HS-27A (cell line): ENCODE measurements around the gene IER3.
"Not testable (repeated sequence)": the region's sequence is repeated elsewhere in the genome, so short reads cannot be mapped to it uniquely, and the experiment has no call there.

Experiments used
- DNase-seq: peaks from one replicate; pipeline ENCODE4 v3.0.0-alpha.2; 2012; ENCODE audit warnings: low read depth, missing footprints

IER3 gene

DNA sequence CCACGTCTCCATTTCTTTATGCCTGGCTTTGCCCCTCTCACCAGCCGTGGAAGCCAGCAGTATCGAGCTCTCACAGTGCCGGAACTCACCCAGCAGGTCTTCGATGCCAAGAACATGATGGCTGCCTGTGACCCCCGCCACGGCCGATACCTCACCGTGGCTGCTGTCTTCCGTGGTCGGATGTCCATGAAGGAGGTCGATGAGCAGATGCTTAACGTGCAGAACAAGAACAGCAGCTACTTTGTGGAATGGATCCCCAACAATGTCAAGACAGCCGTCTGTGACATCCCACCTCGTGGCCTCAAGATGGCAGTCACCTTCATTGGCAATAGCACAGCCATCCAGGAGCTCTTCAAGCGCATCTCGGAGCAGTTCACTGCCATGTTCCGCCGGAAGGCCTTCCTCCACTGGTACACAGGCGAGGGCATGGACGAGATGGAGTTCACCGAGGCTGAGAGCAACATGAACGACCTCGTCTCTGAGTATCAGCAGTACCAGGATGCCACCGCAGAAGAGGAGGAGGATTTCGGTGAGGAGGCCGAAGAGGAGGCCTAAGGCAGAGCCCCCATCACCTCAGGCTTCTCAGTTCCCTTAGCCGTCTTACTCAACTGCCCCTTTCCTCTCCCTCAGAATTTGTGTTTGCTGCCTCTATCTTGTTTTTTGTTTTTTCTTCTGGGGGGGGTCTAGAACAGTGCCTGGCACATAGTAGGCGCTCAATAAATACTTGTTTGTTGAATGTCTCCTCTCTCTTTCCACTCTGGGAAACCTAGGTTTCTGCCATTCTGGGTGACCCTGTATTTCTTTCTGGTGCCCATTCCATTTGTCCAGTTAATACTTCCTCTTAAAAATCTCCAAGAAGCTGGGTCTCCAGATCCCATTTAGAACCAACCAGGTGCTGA is 20.3 kb downstream of the IER3 start:
- DNase-seq: not testable (repeated sequence)

DNA sequence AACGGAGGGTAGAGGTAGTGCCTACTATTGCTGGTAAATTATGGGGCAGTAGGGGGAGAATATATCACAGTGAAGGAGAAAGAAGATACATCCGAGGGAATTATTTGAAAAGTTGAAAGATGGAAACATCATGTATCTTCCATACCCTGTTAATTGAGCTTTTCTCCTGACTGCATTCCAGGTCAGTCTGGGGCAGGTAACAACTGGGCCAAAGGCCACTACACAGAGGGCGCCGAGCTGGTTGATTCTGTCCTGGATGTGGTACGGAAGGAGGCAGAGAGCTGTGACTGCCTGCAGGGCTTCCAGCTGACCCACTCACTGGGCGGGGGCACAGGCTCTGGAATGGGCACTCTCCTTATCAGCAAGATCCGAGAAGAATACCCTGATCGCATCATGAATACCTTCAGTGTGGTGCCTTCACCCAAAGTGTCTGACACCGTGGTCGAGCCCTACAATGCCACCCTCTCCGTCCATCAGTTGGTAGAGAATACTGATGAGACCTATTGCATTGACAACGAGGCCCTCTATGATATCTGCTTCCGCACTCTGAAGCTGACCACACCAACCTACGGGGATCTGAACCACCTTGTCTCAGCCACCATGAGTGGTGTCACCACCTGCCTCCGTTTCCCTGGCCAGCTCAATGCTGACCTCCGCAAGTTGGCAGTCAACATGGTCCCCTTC is 21.0 kb downstream of the IER3 start:
- not testable (repeated sequence) for DNase-seq

DNA sequence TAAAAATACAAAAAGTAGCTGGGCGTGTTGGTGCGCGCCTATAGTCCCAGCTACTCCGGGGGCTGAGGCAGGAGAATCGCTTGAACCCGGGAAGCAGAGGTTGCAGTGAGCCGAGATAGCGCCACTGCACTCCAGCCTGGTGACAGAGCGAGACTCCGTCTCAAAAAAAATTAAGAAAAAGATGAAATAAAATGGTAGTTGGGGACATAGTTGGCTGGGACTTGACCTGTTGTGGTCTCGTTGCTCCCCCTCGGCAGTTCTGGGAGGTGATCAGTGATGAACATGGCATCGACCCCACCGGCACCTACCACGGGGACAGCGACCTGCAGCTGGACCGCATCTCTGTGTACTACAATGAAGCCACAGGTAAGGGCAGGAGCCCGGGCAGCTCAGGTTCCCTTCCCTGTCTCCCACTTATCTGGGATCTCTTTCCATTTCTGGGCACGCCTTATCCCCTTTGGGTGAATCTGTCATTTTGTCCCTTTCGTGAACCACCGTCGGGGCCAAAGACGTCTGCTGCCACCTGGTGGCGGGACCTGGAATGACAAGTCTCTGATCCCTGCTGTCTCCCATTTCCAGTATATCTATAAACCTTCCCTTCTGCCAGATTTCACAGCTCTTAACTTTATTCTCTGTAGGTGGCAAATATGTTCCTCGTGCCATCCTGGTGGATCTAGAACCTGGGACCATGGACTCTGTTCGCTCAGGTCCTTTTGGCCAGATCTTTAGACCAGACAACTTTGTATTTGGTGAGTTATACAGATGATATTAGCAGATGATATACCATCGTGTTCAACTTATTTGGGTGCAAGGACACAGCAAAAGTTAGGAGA is 21.9 kb downstream of the IER3 start:
- no peak for DNase-seq

- not testable (repeated sequence) for DNase-seq
These were observed 22.4 kb downstream of the IER3 start for GRCh38 chr6:30722025-30722279.

DNA sequence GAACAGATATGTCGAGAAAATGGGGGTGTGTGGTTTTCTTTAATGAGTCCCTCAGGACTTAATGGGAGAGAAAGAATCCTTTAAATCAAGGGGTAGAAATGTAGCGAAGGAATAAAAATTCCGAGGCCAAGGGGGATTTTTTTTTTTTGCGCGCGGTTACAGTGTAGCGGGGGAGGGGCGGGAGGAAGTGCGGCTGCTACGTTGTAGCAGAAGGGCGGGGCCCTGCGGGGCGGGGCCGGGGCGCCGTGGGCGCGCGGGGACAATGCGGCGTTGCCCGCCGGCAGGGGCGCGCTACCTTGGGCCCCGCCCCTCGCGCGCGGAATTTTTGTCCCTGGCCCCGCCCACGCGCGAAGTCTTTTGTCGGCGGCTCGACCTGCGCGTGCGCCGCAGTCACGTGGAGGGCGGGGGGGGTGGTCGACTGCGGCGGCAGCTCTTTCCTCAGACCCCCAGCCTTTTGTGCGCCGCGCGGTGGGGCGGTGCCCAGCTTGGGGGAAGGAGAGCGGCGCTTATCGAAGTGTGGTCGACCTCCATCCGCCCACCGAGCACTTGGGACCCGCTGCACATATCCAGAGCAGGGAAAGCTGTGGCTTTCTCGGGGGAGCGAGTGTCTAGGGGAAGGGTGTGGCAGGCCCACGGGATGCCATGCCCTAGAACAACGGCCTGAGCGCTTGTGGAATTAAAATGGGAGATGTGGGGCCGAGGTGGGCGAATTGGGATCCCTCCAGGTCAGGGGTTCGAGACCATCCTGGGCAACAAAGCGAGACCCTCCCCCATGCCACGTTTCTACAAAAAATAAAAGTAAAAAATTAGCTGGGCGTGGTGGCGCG is 22.9 kb downstream of the IER3 start:
- DNase-seq: peak; percentile 84

- DNase-seq: no peak
These were observed 23.6 kb downstream of the IER3 start for GRCh38 chr6:30720738-30721197.

DNA sequence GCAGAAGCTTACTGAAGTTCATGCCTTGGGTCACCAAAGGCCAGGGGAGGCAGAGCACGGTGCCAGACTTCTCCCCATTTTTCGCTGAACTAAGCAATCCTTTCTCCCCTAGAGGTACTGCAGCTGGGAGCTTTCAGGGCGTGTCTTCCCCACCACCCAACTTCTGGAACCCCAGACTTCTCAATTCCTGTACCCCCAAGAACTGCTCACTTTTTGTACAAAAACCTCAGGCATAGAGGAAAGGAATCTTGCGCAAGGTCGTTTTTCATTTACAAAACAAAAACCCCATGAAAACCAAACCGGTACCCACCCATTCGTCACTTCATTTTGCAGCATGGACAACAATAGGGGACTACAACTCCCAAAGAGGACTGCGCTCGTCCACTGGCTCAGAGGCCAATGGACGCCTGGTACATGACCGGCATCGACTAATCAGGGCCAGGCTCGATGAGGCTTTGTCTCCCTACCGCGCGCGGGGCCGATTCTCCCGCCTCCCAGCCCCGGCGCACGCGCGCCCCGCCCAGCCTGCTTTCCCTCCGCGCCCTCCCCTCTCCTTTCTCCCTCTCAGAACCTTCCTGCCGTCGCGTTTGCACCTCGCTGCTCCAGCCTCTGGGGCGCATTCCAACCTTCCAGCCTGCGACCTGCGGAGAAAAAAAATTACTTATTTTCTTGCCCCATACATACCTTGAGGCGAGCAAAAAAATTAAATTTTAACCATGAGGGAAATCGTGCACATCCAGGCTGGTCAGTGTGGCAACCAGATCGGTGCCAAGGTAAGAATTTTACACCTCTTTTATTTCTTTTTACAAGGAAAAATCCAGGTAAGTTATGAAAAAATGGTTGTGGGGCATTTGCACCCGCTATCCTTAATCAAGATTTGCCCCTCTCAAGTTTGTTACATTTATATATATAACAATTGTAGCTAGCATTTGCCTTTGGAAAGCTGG is 24.3 kb downstream of the IER3 start, which contains the start of gene TUBB:
Gene TUBB (plus strand): TSS at position 562 of the 947 bp plus-strand sequence. CDS start 155 bp downstream, at position 717.
- peak; percentile 98 for DNase-seq

- DNase-seq: no peak
These were observed 25.0 kb downstream of the IER3 start for GRCh38 chr6:30719356-30719755.

- DNase-seq: not testable (repeated sequence)
These were observed 26.3 kb downstream of the IER3 start for GRCh38 chr6:30717845-30718720.

- DNase-seq: peak; percentile 100
These were observed 27.1 kb downstream of the IER3 start, which contains the start of gene MDC1 for GRCh38 chr6:30717129-30717844. Gene MDC1 (minus strand): TSS chr6:30717281. CDS start chr6:30715175, 2,106 bp downstream.

DNA sequence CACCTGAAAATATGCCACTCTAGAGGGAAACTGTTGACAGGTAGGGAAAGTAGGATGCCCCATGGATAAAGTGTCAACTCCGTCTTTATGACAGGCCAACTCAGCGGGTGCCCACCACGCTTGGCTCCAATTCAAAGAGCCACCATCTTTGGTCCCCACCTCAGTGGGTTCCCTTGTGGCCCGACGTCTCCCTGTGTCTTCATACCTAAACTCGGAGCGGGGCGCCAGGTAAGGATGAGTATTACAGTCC is 27.5 kb downstream of the IER3 start:
- no peak for DNase-seq

DNA sequence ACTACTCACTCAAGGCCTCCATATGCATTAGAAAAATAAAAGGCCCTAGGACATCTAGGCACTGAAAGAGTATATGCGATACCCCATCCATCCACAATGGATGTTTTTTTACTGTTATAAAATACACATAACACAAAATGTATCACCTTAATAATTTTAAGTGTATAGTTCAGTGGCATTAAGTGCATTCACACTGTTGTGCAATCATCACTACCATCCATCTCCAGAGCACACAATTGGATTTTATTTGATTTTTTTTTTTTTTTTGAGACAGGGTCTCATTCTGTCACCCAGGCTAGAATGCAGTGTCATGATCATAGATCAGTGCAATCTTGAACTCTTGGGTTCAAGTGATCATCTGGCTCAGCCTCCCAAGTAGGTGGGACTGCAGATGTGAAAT is 30.1 kb downstream of the IER3 start:
- DNase-seq: no peak

- no peak for DNase-seq
These were observed 31.9 kb downstream of the IER3 start for GRCh38 chr6:30712441-30712945.

DNA sequence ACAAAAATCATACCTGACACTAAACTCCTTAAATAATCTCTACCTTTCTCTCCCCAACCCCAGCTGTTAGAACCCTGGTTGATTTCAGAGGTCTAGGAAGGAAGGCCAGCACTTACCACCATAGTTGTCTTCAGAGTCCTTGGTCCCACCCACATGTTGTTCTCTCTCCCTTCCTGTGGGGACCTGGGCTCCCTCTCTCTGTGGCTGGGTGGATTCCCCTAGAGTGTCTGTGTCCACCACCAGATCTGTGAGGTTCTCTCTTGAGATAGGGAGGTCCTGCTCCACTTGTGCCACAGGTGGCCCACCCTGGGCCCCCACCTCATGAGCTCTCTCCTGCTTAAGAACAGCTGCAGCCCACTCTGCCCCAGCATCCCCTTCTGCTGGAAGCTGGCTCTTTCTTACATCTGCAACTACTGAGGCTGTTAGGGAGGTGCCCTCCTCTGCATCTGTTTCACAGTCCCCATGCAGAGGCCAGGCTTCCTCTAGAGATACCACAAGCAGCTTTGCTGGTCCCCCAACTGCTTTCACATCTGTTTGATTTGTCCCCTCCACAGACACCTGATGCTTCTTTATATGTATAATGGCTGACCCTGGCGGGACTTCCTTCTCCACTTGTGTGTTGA is 32.5 kb downstream of the IER3 start:
- DNase-seq: no peak

DNA sequence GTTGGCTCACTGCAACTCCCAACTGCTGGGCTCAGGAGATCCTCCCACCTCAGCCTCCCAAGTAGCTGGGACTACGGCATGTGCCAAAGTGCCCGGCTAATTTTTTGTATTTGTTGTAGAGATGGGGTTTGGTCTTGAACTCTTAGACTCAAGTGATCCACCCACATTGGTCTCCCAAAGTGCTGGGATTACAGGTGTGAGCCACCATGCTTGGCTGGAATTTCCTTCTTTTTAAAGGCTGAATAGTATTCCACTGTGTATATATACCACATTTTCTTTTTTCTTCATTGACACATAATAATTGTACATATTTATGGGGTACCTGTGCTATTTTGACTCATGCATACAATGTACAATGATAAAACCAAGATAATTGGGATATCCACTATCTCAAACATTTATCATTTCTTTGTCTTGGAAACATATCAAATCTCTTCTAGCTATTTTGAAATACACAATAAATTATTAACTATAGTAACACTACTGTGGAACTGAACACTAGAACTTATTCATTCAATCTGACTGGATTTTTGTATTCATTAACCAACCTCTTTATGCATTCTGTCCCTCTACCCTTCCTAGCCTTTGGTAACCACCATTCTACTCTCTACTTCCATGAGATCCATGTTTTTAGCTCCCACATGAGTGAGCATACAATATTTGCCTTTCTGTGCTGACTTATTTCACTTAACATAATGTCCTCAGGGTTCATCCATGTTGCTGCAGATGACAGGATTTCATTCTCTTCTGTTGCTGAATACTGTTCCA is 35.1 kb downstream of the IER3 start:
- DNase-seq: no peak

- DNase-seq: no peak
These were observed 37.0 kb downstream of the IER3 start for GRCh38 chr6:30707281-30707850.

GRCh38 chr6:30705620-30706019 is 38.7 kb downstream of the IER3 start:
- DNase-seq: no peak
